HG03108 (cell line): ENCODE measurements around the gene SLC2A2.

Experiments used
- ATAC-seq: cut with Tn5 transposase; IDR thresholded peaks from one replicate; pipeline ENCODE4 v1.9.1; 2021; ENCODE audit warnings: moderate library complexity; ENCODE audit not compliant: unreplicated experiment

Gene SLC2A2

DNA sequence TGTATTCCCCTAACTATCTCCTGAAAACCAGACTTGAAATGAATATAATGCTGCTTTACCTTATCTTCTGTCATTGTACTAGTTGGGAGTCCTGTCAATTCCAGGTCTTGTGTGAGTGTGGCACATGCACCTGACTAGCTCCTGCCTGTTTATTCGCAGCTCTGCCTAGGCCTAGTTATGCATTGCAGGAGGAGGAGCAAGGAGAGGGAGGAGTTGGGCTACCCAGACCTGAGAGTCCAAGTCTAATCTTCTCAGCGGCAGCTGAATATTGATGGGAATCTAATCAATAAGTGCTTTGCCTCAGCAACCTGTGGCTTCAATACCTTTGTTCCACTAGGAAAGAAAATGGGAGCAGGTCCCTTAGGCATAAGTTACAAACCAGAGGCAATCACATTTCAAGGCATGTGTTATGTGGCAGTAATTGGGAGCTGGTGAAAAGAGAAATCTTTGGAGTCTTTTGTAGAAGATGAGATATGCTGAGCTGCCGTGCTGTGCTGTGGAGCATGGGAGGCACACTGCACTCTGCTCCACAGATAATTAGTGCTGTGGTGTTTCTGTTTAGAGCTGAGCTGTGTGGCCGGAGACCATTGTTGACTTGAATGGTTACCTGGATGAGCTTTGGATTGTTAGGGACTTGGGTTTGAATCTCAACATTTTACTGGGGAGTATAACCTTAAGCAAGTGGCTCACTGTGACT, at the start of gene SLC2A2:
SLC2A2 (minus strand) TSS at position 124 of the 697 bp plus-strand sequence; CDS start at position 74, 50 bp downstream.
- ATAC-seq: no peak

DNA sequence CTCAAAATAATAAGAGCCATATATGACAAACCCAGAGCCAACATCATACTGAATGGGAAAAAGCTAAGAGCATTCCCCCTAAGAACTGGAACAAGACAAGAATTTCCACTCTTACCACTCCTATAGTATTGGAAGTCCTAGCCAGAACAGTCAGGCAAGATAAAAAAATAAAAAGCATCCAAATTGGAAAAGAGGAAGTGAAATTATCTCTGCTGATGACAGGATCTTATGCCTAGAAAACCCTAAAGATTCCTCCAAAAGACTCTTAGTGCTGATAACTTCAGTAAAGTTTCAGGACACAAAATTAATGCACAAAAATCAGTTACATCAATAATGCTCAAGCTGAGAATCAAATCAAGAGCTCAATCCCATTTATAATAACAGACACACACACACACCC, 45.9 kb upstream of the SLC2A2 start:
- no peak for ATAC-seq

DNA sequence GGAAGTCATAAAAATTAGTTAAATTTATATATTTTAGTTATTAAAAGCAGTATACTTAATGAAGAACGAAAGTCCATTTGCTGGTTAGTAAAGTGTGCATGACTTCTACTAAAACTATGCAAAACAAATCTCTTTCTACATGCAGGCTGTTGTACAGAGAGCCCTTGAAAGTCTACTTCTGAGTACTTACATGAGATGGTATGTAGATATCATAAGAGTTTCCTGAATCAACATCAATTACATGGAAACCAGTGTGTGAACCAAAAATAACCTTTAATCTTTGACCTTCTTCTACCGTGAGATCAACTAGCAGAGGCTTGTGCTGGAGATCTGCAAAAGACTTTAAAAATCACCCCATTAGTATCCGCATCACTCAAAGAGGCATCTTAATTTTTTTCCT, 42.1 kb upstream of the SLC2A2 start:
- ATAC-seq: no peak

DNA sequence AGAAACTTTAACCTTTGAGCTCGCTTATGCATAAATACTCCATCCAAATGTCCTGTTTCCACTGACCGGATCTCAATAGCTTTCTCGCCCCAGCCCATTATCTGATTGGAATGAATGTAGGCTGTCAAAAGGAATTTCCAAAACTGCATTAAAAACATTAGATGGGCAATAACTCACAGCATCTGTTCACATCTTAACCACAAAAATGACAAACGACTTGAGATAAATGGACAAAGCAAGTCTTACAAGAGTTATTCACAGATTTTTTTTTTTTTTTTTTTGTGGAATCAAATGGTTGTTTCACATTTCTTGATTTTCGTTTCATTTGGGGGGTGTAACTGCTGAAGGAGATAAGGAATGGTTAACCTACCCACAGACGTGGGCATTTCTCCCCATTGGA, 39.7 kb upstream of the SLC2A2 start:
- ATAC-seq: no peak

DNA sequence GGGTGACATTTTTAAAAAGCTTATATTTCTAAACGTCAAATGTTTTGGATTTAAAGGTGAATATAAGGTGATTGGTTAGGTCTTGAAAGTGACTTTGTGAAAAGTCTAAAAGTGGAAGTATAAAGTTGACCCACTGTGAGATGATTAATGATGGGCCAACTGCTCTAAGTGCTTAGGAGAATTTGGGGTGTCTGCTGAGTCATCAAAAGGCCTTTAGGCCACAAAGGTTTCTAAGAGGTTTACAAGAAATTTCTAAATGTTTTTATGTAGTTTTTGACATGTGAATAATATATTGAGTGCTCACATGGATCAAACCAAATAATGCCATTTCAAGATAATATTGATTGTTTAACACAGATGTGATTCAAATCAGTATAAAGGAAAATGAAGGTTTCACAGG, 39.2 kb upstream of the SLC2A2 start:
- ATAC-seq: no peak

DNA sequence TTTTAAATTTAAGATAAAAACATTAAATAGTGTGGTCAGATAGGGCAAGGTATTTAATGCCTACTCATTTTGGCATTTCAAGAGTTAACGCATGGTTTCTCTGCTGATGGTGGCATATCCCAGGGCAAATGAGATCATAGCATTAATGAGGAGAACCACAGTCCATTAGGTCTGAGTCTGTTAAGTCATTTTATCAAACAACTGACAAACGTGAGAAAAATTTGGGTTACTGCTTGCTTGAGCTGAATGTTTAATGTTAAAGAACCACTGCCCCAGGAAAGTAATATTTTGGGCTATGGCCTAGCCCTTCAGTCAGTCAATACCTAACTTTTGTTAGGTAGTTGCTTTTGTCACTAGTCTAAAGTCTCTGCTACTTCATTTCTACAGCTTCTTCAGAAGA, 37.9 kb upstream of the SLC2A2 start:
- no peak for ATAC-seq

DNA sequence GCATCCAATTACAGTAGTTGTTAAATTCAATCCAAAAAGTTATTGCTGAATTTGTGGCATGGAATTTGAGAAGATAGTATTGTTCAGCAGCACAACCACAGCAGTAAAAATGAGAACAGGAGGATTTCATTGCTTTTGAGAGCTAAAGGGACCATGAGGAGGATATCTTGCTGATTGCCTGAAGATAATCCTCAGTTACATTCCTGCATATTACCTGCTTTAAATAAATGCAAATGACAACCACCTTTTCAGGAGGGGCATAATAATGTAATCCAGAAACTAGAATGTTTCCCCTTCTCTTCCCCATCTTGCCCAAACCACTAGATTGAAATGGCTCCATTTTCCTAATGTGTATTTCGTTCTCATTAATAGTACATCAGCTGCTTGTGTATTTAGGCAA, 35.2 kb upstream of the SLC2A2 start:
- no peak for ATAC-seq

DNA sequence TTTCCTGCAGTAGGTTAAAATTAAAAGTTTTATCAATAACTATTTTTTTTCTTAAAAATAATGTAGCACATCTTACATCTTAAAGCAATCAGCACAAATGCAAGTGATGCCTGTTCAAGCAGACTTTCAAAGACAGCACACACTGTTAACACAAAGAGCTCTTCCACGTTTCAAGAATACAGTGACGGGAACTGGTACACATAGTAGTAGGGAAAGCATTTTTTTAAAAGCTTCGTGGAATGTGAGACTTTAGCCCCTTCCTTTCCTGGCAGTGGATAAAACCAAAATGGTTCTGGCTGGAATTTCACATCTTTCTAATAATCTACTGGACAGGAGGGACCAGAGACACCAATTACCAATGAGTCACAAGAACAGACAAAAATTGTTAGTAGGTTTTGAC, 33.5 kb upstream of the SLC2A2 start:
- ATAC-seq: no peak

DNA sequence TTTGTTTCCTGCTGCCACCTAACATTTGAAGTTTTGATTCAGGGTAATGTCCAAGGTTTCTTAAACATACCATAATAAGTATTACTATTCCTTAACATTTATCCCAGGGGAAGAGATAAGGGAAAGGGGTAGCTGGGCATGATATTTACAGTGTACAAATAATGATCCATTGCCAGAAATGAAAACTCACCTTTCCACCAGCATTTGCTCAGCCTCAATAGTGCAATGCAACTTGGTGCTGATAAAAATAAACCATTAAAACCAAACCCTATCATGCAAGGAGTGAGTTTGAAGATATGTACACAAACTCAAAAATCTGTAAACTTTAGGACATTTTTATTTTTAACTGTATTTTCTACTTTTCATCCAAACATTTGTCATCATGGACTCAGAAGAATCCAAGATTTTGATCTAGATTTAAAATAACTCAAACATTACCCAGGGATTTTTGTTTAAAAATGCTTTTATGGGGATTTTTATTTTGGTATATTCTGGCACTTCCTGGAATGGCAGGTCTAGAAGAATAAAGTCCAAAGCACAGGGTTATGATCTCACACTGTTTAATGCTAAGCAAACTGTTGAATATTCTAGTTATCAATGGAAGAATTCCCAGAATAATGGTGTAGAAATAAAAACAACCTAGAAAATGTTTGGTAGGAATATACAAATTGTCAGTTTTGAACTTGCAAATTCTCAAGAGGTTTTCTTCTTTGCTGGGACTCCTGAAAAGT, 32.5 kb upstream of the SLC2A2 start:
- ATAC-seq: no peak

DNA sequence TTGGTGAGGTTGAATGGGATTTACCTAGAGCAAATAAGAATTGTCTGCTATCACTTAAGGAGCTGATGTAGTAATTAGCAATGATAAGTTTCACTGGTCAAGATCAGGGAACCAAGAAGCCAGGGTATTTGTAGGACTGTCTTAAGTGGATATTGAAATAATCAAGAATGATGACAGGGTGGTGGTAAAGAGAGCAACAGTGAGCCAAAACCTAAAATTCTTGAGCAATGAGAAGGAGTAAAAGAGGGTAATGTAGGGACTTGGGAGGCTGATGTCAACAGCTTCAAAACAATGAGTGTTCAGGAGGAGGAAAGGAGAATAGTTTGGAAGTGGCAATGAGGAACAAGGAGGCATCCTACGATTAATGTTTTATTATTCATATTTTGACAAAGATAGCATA, 31.5 kb upstream of the SLC2A2 start:
- no peak for ATAC-seq

DNA sequence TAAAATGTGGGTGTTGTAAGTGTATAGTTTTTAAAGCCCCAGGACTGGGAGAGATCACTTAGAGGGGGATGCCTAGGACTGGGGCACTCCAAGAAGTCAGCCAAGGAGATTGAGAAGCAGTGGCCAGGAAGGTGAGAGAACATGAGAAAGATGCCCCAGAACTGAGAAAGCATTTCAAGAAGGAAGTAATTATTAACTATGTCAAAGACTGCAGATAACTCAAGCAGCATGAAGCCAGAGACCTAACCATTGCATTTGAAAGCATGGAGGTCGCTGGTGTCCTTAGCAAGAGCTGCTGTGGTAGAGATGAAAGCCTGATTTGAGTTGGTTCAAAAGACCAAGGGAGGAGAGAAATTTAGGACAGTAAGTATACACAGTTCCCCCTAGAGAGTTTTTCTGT, 30.6 kb upstream of the SLC2A2 start:
- no peak for ATAC-seq

DNA sequence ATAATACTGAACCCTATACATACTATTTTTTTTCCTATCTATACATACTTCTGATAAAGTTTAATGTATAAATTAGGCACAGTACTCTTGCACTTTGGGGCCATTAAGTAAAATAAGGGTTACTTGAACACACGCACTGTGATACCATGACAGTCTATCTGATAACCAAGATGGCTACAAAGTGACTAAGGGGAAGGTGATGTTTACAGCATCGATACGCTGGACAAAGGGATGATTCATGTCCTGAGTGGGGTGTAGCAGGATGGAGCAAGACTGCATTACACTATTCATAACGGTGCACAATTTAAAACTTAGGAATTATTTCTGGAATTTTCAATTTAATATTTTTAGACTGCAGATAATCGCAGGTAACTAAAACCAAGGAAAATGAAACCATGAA, 30.0 kb upstream of the SLC2A2 start:
- ATAC-seq: no peak

DNA sequence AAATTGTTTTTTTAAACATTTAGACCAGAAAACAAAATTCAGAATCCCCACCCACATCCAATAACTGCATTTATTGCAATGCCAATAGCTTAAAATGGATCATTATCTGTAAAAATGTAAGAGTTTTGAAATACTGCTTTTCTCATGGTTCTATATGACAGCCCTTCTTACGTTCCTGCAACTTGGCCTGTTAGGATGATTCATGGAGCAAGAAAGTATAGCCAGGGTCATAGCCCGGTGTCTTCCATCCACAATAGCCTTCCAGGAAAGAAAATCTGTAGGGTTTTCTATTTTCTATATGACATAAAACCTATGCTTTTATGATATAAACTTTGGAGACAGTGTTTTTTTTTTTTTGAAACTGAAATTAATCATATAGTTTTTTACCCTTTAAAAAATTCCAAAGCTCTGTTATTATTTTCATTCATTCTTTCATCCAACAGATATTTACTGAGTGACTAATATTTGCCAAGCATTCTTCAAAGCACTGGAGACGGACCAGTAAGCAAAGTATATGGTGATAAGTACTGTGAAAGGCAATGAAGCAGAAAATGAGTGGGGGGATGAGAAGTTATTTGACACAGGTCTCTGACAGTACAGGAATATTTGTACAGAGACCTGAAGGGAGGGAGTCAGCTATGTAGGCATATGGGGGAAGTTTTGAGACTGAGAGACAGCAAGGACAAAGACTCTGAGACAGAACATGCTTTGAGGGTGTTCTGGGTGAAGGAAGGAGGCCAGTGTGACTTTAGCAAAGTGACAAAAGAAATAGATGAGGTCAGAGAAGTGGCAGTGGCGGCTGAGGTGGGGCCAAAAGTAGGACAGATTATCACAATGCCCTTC, 29.0 kb upstream of the SLC2A2 start:
- ATAC-seq: no peak

DNA sequence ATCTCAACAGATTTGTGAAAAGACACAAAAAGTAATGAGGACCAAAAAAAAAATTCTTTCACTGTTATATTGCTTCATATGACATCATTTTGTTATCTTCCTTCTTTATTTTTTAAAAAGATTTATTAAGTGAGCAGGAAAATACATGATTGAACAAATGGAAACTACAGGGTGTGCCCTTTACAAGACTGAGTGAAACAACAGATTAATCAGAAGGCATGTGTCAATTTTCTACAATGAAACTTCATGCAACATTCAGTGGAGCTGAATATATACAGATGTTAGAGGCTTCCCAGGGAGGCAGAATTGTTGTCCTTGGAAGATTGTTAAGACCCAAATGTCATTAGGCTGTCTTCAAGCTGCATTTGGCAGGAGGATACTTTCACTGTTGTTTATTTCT, 28.4 kb upstream of the SLC2A2 start:
- ATAC-seq: no peak

DNA sequence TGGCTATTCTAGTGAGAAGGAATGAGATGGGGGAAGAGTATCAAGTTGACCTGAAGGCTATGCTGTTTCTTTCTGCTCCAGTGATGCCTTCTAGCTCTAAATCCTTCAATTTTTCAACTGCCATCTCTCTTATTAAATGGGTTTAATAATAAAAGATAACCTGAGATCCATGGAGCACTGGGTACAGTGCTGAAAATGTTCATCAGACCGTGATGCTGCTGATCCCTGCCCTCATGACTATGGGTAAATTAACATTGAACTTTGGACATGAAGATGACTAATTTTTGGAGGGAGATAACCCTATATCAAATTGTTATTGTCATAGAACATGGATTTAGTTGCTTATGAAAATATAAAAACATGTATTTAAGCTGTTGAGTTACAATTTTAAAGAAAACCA, 27.7 kb upstream of the SLC2A2 start:
- no peak for ATAC-seq

DNA sequence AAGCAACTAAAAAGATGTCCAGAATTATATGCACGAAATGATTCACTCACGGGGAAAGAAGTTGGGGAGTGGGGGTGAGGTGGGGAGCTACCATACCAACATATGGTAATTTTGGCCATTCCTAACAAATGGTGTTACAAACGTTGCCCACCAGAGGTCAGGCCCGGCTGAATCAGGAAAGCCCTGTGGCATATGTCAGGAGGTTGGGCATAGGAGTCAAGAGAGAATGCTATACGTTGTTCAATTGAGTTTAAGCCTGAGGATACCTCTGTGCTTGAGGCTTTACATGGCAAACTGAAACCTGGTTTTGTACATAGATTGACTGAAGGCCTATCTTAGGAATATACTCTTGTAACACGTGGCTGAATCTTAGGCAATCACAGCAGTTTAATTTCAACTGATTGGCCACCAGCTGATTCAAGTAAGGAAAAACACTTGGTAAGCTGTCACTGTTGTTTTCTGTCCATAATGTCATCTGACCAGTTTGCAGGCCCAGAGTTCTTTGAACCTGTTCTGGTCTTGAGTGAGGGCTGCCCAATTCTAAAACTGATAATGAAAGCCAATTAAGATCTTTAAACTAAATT, 23.4 kb upstream of the SLC2A2 start:
- peak; percentile 92 for ATAC-seq

DNA sequence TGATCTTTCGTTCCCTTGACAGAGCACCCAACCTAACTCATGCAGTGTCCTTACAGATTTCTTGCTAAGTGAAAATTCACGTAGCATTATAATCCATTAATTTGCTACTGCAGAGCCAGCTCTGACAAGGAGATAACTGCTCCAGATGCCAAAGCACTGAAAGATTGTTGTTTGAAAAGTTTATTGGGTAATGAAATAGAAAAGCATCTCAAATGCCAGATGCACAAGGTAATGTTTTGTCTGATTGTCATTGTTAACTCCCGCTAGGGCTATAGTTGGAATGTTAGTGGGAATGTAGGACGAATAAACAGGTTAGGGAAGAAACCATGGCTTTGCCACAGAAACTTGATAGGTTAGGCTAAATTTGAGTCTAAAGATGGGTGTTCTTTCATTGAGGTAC, 20.2 kb upstream of the SLC2A2 start:
- no peak for ATAC-seq

DNA sequence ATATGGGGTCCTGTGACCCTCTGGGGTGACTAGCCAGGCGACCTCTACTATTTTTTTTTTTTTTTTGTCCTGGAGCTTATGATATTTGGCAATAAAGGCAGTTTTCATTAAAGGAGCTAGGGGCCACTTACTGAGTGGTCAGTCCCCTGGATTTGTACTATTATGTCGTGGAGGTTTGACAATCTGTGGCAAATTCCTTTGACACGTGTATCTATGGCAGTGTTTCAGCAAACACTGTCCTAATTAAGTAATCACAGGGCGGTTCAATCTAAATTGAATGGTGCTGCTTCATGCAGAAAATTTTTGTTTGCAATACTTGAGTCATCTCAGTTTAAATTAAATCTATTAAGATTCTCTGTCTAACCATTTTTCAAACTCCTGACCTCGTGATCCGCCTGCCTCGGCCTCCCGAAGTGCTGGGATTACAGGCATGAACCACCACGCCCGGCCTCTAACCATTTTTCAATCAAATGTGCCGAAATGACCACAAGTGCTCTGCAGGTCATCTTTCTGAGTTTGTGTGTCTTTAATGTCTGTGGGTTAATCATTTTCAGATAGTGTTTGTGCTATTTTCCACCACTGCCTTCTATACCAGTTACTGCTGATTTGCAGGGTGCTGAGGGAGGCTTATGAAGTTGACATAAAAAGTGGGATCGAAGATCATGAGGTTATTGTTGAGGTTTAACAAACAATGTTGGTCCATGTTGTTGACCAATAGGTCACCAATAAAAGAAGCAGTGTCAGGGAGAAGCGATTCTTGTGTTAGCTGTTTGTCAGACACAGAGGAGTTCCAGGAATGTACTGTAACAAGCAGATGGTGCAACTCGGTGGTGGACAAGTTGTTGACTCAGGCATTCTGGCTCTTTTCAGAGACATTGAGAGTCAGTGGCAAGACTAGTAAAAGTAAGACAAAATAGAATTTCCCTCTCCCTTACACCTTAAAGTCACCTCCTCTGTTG, 18.6 kb upstream of the SLC2A2 start:
- no peak for ATAC-seq

DNA sequence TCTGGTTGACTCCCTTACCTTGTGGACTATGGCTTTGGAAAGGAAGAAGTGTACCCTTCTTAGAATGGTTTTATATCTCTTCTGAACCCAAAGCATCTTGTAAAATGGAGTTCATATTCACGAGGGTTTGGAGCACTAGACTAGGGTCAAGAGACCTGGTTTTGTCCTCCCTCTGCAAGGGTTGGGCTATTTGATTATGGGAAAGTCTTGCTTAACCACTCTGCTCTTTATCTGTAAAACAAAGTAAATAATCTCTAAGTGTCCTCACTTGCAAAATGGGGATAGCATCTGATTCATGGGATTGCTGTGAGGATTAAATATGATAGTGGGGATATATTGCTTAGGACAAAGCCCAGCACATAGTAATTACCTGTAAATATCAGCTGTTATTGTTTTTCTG, 17.9 kb upstream of the SLC2A2 start:
- no peak for ATAC-seq

DNA sequence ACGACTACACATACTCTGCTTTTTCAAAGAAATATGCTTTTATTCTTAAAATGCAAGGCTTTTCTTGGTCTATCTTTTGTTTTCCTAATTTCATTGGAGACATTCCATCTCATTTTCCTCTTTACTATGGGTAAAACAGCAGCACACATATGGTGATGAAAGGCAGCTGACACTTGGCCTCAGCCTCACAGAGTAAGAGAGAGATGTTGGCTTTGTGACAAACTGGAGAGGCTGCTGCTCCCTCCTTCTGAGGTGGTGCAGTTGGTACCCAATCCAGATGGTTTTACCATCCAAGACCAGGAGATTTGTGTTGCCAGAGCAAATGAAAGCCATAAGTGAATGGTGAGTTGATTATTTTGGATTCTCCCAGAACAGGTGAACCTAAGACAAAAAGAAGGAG, 13.2 kb upstream of the SLC2A2 start:
- ATAC-seq: no peak
